HEK293 (cell line): ENCODE results near the gene DST.

Experiments
- CTCF ChIA-PET: fragments of 350-600 bp; formaldehyde crosslinking; extraction: SDS; loops from one replicate; lab custom pipeline; 2021; ENCODE audit warnings: antibody characterized with exemption; lab: Yijun Ruan, JAX
- POLR2A ChIA-PET: fragments of 300-600 bp; formaldehyde crosslinking; extraction: SDS; loops from one replicate; lab custom pipeline; 2020; ENCODE audit warnings: antibody characterized with exemption, inconsistent platforms; lab: Yijun Ruan, JAX
- H3K27ac ChIP-seq: fragments of 200-500 bp; sonication (Bioruptor generic); 2 replicates; pipeline ENCODE4 v1.5.1; 2014; ENCODE audit warnings: low read depth, low read length, control low read depth, inconsistent platforms; ENCODE audit errors: extremely low read depth
- H3K36me3 ChIP-seq, 2 experiments: fragments of 200-500 bp in 1 of 2; sonication (Bioruptor generic) in 1 of 2; 1 replicate in 1 of 2; 2 replicates in 1 of 2; pipeline ENCODE4 v1.5.1; 2014 to 2017; ENCODE audit warnings: inconsistent platforms in 2 of 2, low read length in 2 of 2; ENCODE audit not compliant: control insufficient read depth in 2 of 2, insufficient read depth in 1 of 2
- H3K4me1 ChIP-seq: fragments of 200-500 bp; sonication (Bioruptor generic); 2 replicates; pipeline ENCODE4 v1.5.1; 2014; ENCODE audit warnings: mild to moderate bottlenecking, low read length, inconsistent platforms; ENCODE audit not compliant: control insufficient read depth, insufficient read depth
- H3K4me3 ChIP-seq: 2 replicates; pipeline ENCODE4 v1.5.1; 2011; ENCODE audit warnings: low read depth, mild to moderate bottlenecking, control low read depth, low read length, moderate library complexity
- H3K9me3 ChIP-seq: fragments of 200-500 bp; sonication (Bioruptor generic); 2 replicates; pipeline ENCODE4 v1.5.1; 2014; ENCODE audit warnings: low read depth, low read length, inconsistent platforms; ENCODE audit not compliant: control insufficient read depth, insufficient read depth
- BCL11B ChIP-seq: fragments of 450-650 bp; formaldehyde crosslinking; IDR thresholded peaks from 2 replicates; pipeline ENCODE4 v1.5.1; 2016; ENCODE audit warnings: low read depth, missing biosample characterization, missing genetic modification characterization
- EGR2 ChIP-seq: fragments of 450-650 bp; formaldehyde crosslinking; IDR thresholded peaks from 2 replicates; pipeline ENCODE4 v1.5.1; 2016; ENCODE audit warnings: low read depth, missing biosample characterization, missing genetic modification characterization
- GLI2 ChIP-seq: fragments of 450-650 bp; formaldehyde crosslinking; IDR thresholded peaks from 2 replicates; pipeline ENCODE4; 2017; ENCODE audit warnings: missing biosample characterization, missing genetic modification characterization, low read depth, borderline replicate concordance
- HOXD13 ChIP-seq: sonication (generic); formaldehyde crosslinking; IDR thresholded peaks from 2 replicates; pipeline ENCODE4 v1.8.0; 2022; ENCODE audit warnings: missing genetic modification reagents, borderline replicate concordance
- KLF10 ChIP-seq: fragments of 450-650 bp; IDR thresholded peaks from 2 replicates; pipeline ENCODE4 v1.5.1; 2018; ENCODE audit warnings: missing biosample characterization, mild to moderate bottlenecking, missing genetic modification characterization
- MEIS1 ChIP-seq: sonication (generic); formaldehyde crosslinking; IDR thresholded peaks from 2 replicates; pipeline ENCODE4 v1.8.1; 2022; ENCODE audit warnings: missing genetic modification reagents, mild to moderate bottlenecking, borderline replicate concordance
- REPIN1 ChIP-seq: fragments of 450-650 bp; formaldehyde crosslinking; IDR thresholded peaks from 2 replicates; pipeline ENCODE4 v1.5.1; 2017; ENCODE audit warnings: missing biosample characterization, missing genetic modification characterization, low read depth
- YY2 ChIP-seq: fragments of 450-650 bp; formaldehyde crosslinking; IDR thresholded peaks from 2 replicates; pipeline ENCODE4 v1.5.1; 2016; ENCODE audit warnings: missing biosample characterization, missing genetic modification characterization
- ZBTB8A ChIP-seq: fragments of 450-650 bp; formaldehyde crosslinking; IDR thresholded peaks from 2 replicates; pipeline ENCODE4 v1.5.1; 2016; ENCODE audit warnings: missing biosample characterization, missing genetic modification characterization
- ZFHX2 ChIP-seq: fragments of 450-650 bp; formaldehyde crosslinking; conservative IDR thresholded peaks from 2 replicates; pipeline ENCODE4 v1.5.1; 2016; ENCODE audit warnings: missing biosample characterization, missing genetic modification characterization
- ZNF112 ChIP-seq: fragments of 450-650 bp; formaldehyde crosslinking; IDR thresholded peaks from 2 replicates; pipeline ENCODE4 v1.5.0; 2017; ENCODE audit warnings: missing biosample characterization, missing genetic modification characterization
- ZNF157 ChIP-seq: fragments of 450-650 bp; formaldehyde crosslinking; IDR thresholded peaks from 2 replicates; pipeline ENCODE4 v1.5.1; 2016; ENCODE audit warnings: missing biosample characterization, missing genetic modification characterization
- ZNF169 ChIP-seq: fragments of 450-650 bp; formaldehyde crosslinking; IDR thresholded peaks from 2 replicates; pipeline ENCODE4 v1.5.1; 2016; ENCODE audit warnings: missing biosample characterization, missing genetic modification characterization
- ZNF174 ChIP-seq: fragments of 450-650 bp; formaldehyde crosslinking; IDR thresholded peaks from 2 replicates; pipeline ENCODE4 v1.5.0; 2017; ENCODE audit warnings: missing biosample characterization, mild to moderate bottlenecking, missing genetic modification characterization
- ZNF184 ChIP-seq: fragments of 450-650 bp; IDR thresholded peaks from 2 replicates; pipeline ENCODE4 v1.5.1; 2018; ENCODE audit warnings: missing biosample characterization, mild to moderate bottlenecking, missing genetic modification characterization
- ZNF2 ChIP-seq: fragments of 450-650 bp; formaldehyde crosslinking; IDR thresholded peaks from 2 replicates; pipeline ENCODE4 v1.5.1; 2016; ENCODE audit warnings: missing biosample characterization, missing genetic modification characterization
- ZNF248 ChIP-seq: fragments of 450-650 bp; formaldehyde crosslinking; IDR thresholded peaks from 2 replicates; pipeline ENCODE4 v1.5.1; 2017; ENCODE audit warnings: missing biosample characterization, missing genetic modification characterization
- ZNF280C ChIP-seq: fragments of 450-650 bp; formaldehyde crosslinking; IDR thresholded peaks from 2 replicates; pipeline ENCODE4 v1.5.1; 2016; ENCODE audit warnings: missing biosample characterization, missing genetic modification characterization
- ZNF324 ChIP-seq: fragments of 450-650 bp; formaldehyde crosslinking; IDR thresholded peaks from 2 replicates; pipeline ENCODE4 v1.5.1; 2016; ENCODE audit warnings: missing biosample characterization, missing genetic modification characterization
- ZNF426 ChIP-seq: fragments of 450-650 bp; formaldehyde crosslinking; IDR thresholded peaks from 2 replicates; pipeline ENCODE4 v1.5.1; 2017; ENCODE audit warnings: missing biosample characterization, missing genetic modification characterization, mild to moderate bottlenecking, inconsistent platforms, moderate library complexity
- ZNF549 ChIP-seq: fragments of 450-650 bp; IDR thresholded peaks from 2 replicates; pipeline ENCODE4 v1.5.1; 2018; ENCODE audit warnings: missing biosample characterization, missing genetic modification characterization, mild to moderate bottlenecking, inconsistent platforms, moderate library complexity
- ZNF571 ChIP-seq: fragments of 450-650 bp; formaldehyde crosslinking; IDR thresholded peaks from 2 replicates; pipeline ENCODE4 v1.5.0; 2017; ENCODE audit warnings: missing biosample characterization, missing genetic modification characterization
- ZNF585B ChIP-seq: fragments of 450-650 bp; formaldehyde crosslinking; IDR thresholded peaks from 2 replicates; pipeline ENCODE4 v1.5.1; 2016; ENCODE audit warnings: missing biosample characterization, missing genetic modification characterization
- ZNF624 ChIP-seq: fragments of 450-650 bp; formaldehyde crosslinking; IDR thresholded peaks from 2 replicates; pipeline ENCODE4 v1.5.1; 2017; ENCODE audit warnings: missing biosample characterization, missing genetic modification characterization
- ZNF76 ChIP-seq: fragments of 450-650 bp; formaldehyde crosslinking; IDR thresholded peaks from 2 replicates; pipeline ENCODE4; 2016; ENCODE audit warnings: low read depth, missing biosample characterization, missing genetic modification characterization, borderline replicate concordance
- ZNF791 ChIP-seq: fragments of 450-650 bp; formaldehyde crosslinking; IDR thresholded peaks from 2 replicates; pipeline ENCODE4 v1.5.1; 2016; ENCODE audit warnings: missing biosample characterization, missing genetic modification characterization
- ZNF830 ChIP-seq: fragments of 450-650 bp; IDR thresholded peaks from 2 replicates; pipeline ENCODE4 v1.5.0; 2018; ENCODE audit warnings: missing biosample characterization, missing genetic modification characterization, low read depth, mild to moderate bottlenecking, moderate library complexity
- ZXDB ChIP-seq: fragments of 450-650 bp; formaldehyde crosslinking; IDR thresholded peaks from 2 replicates; pipeline ENCODE4 v1.5.1; 2016; ENCODE audit warnings: missing biosample characterization, missing genetic modification characterization
- TF ChIP-seq, protein P1 (sequence below): fragments of 450-650 bp; formaldehyde crosslinking; IDR thresholded peaks from 2 replicates; pipeline ENCODE4 v1.5.1; 2017; ENCODE audit warnings: missing biosample characterization, missing genetic modification characterization

The DST gene

GRCh38 chr6:56582236-56582635 is 60.5 kb downstream of the DST start:
- POLR2A ChIA-PET: no interaction called here
- TF ChIP-seq ZNF169 (tag by site-specific recombination) (no peak), KLF10 (no peak), MEIS1 (CRISPR knock-in tag) (no peak), ZNF791 (tag by site-specific recombination) (no peak), ZNF830 (tag by site-specific recombination) (no peak), ZFHX2 (tag by site-specific recombination) (no peak), ZNF174 (tag by site-specific recombination) (no peak), ZNF184 (tag by site-specific recombination) (no peak), ZNF324 (tag by site-specific recombination) (no peak), ZNF76 (no peak), ZNF248 (tag by site-specific recombination) (no peak), ZNF2 (tag by site-specific recombination) (no peak), YY2 (tag by site-specific recombination) (no peak)
- CTCF ChIA-PET: interaction anchor here (0.6 to 4.0 kb wide), 6 partner anchors 12 to 412 kb away, joined by 3 to 31 read pairs (median 4); no protein-coding TSS in a partner anchor
- H3K36me3 ChIP-seq: peaks cover 0 to 4% of the 10 kb centered on the region in 2 experiments; a peak in 2 of 3 replicates
- no peaks in the 10 kb centered on the region for H3K4me1 ChIP-seq
- no peak overlapping the region for H3K27ac ChIP-seq
- H3K4me3 ChIP-seq: no peak overlapping the region
- H3K9me3 ChIP-seq: no peaks in the 10 kb centered on the region

GRCh38 chr6:56581296-56581925 is 61.3 kb downstream of the DST start:
- POLR2A ChIA-PET: no interaction called here
- Histone ChIP-seq H3K27ac (no peak overlapping the region), H3K4me1 (no peaks in the 10 kb centered on the region), H3K9me3 (no peaks in the 10 kb centered on the region), H3K4me3 (no peak overlapping the region), H3K36me3 (peaks cover 0 to 4% of the 10 kb centered on the region in 2 experiments; a peak in 2 of 3 replicates)
- CTCF ChIA-PET: interaction anchor here (0.8 to 4.0 kb wide), 5 partner anchors 11 to 267 kb away, joined by 3 to 31 read pairs (median 4); no protein-coding TSS in a partner anchor
- TF ChIP-seq ZNF112 (no peak), ZNF549 (no peak), KLF10 (no peak), ZNF157 (no peak), REPIN1 (tag by site-specific recombination) (no peak), ZNF624 (no peak), ZXDB (tag by site-specific recombination) (no peak)
- TF ChIP-seq, protein P1, sequence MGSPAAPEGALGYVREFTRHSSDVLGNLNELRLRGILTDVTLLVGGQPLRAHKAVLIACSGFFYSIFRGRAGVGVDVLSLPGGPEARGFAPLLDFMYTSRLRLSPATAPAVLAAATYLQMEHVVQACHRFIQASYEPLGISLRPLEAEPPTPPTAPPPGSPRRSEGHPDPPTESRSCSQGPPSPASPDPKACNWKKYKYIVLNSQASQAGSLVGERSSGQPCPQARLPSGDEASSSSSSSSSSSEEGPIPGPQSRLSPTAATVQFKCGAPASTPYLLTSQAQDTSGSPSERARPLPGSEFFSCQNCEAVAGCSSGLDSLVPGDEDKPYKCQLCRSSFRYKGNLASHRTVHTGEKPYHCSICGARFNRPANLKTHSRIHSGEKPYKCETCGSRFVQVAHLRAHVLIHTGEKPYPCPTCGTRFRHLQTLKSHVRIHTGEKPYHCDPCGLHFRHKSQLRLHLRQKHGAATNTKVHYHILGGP (tag by site-specific recombination): no peak

DNA sequence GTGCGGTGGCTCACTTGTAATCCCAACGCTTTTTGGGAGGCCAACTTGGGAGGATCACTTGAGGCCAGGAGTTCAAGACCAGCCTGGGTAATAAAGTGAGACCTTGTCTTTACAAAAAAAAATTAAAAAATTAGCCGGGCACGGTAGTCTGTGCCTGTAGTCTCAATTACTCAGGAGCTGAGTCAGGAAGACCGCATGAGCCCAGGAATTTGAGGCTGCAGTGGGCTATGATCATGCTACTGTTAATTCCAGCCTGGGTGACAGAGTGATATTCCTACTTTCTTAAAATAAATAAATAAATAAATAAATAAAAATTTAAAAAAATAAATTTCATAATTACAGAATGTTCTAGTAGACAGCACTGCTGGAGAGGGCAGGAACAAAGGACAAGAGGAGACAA is 62.4 kb downstream of the DST start:
- POLR2A ChIA-PET: interaction anchor here (0.7 kb wide), 1 partner anchor 37 kb away, joined by 12 read pairs; no protein-coding TSS in a partner anchor
- no peak overlapping the region for H3K27ac ChIP-seq
- H3K9me3 ChIP-seq: no peaks in the 10 kb centered on the region
- no peaks in the 10 kb centered on the region for H3K4me1 ChIP-seq
- H3K36me3 ChIP-seq: peaks cover 0 to 4% of the 10 kb centered on the region in 2 experiments; a peak in 2 of 3 replicates
- CTCF ChIA-PET: interaction anchor here (1.1 to 4.0 kb wide), 4 partner anchors 10 to 224 kb away, joined by 3 to 31 read pairs (median 6); no protein-coding TSS in a partner anchor
- no peak for TF ChIP-seq ZNF585B (tag by site-specific recombination)
- TF ChIP-seq ZNF157: no peak
- no peak for TF ChIP-seq HOXD13 (CRISPR knock-in tag)
- no peak for TF ChIP-seq ZNF571 (tag by site-specific recombination)
- no peak for TF ChIP-seq GLI2 (tag by site-specific recombination)
- no peak for TF ChIP-seq ZNF426 (tag by site-specific recombination)
- TF ChIP-seq EGR2 (tag by site-specific recombination): no peak
- no peak for TF ChIP-seq REPIN1 (tag by site-specific recombination)
- no peak for TF ChIP-seq BCL11B
- no peak for TF ChIP-seq ZBTB8A (tag by site-specific recombination)
- no peak for TF ChIP-seq ZNF280C
- H3K4me3 ChIP-seq: no peak overlapping the region
